Measurements from ENCODE around the gene BCL7B. TPM values are rescaled to one million over a fixed set of nuclear protein-coding genes. Genes with fewer than 3 reads are reported as not detected.

BCL7B gene
- total and polyA plus RNA-seq, 10 of the 15 experiments (the other 5 are each of a cell fraction or from before 2014, with no cell fraction given) = 10.9 to 61.8 (median 50.2) TPM

DNA sequence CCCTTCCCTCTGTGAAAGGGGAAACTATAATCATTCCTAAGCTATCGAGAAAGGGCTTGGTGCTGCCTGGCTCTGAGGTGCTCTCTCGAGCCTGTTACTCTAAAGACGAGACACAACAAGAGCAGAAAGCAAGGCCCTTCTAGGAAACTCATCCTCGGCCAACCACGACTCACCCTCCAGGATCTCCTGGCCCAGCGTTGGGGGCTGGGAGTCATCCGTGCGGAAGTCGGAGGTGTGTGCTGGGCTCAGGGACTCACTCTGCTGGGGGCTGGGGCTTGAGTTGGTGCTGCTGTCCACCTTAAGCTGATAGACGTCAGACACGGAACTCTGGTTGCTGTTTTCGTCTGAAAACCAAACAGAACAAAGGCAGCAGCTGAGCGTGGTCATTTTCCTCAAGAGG lies 17.8 kb downstream of the BCL7B start:
- peaks cover 28 to 32% of the 10 kb centered on the region in 2 experiments for H3K36me3 ChIP-seq (ENCODE audit: control insufficient read depth in 2 of 2, insufficient read depth in 2 of 2, low read length in 1 of 2)
- no peaks in the 10 kb centered on the region for H3K9me3 ChIP-seq (replicated peaks; ENCODE audit: control insufficient read depth, insufficient read depth, low read length)
- ChIA-PET SMC1A (ENCODE audit: uncharacterized antibody, unreplicated experiment) (interaction anchor here (1.3 kb wide), 1 partner anchor 26 kb away, joined by 3 read pairs; no protein-coding TSS in a partner anchor), RAD21 (ENCODE audit: unreplicated experiment) (no interaction called here), CTCF (no interaction called here), POLR2A (interaction anchor here (0.7 to 1.7 kb wide), 2 partner anchors 17 to 19 kb away, joined by 3 to 5 read pairs; partner anchors contain the start of gene BAZ1B)
- DNase-seq (ENCODE audit: low read depth, low spot score) (no peak), ATAC-seq (no peak), FAIRE-seq (no peak)
- in situ Hi-C loops (cut with MboI) (no loop called here), intact Hi-C loops (cut with micrococcal nuclease; ENCODE audit: unreplicated experiment) (no loop called here)
- no peaks in the 10 kb centered on the region for H4K20me1 ChIP-seq (ENCODE audit: control insufficient read depth, insufficient read depth)
- no peak overlapping the region for H3K4me2 ChIP-seq (ENCODE audit: control insufficient read depth, insufficient read depth)
- 92% methylated on average over 13 of the region's 13 CpGs for WGBS (ENCODE audit: insufficient coverage, insufficient replicate concordance, low lambda C conversion rate, missing lambda C conversion rate)
- no peak overlapping the region for H3K9ac ChIP-seq (ENCODE audit: control insufficient read depth, insufficient read depth, low read length)
- no peak overlapping the region for H2AFZ ChIP-seq (ENCODE audit: control insufficient read depth, low read depth, low read length)
- H3K4me1 ChIP-seq (ENCODE audit: control insufficient read depth, insufficient read depth, low read length) = no peaks in the 10 kb centered on the region; the same call in 1 of the 2 replicates
- BruUV-seq (replicated peaks) = no TSS peak
- H3K27me3 ChIP-seq (replicated peaks in 1 of 2; ENCODE audit: control insufficient read depth in 2 of 2, insufficient read depth in 2 of 2, low read length in 1 of 2) = no peaks in the 10 kb centered on the region
- no peaks in the 10 kb centered on the region; the same call in 1 of the 2 replicates for H3K79me2 ChIP-seq (ENCODE audit: control insufficient read depth, insufficient read depth, low read length)
- H3K27ac ChIP-seq (ENCODE audit: control insufficient read depth, insufficient read depth) = no peak overlapping the region
- no peak overlapping the region for H3K4me3 ChIP-seq
- TF ChIP-seq ETV6 (conservative IDR thresholded peaks at IDR 0.05 in 1 of 2, IDR thresholded peaks at IDR 0.05 in 1 of 2; ENCODE audit: borderline replicate concordance in 1 of 2, low read depth in 1 of 2) (no peak), ZNF687 (IDR thresholded peaks at IDR 0.05) (no peak), RCOR1 (conservative IDR thresholded peaks at IDR 0.05; ENCODE audit: low read depth, low read length) (no peak), ZBTB11 (CRISPR knock-in tag; IDR thresholded peaks at IDR 0.05) (no peak), PAX5 (IDR thresholded peaks at IDR 0.05; ENCODE audit: borderline replicate concordance, low read depth, low read length) (no peak), CHD2 (IDR thresholded peaks at IDR 0.05; ENCODE audit: borderline replicate concordance, low read depth, low read length) (no peak), JUND (IDR thresholded peaks at IDR 0.05; ENCODE audit: low read depth, low read length) (no peak), STAT3 (IDR thresholded peaks at IDR 0.05; ENCODE audit: low read depth, low read length) (no peak), HDAC2 (IDR thresholded peaks at IDR 0.05) (no peak), NFXL1 (IDR thresholded peaks at IDR 0.05; ENCODE audit: borderline replicate concordance) (no peak), STAT1 (conservative IDR thresholded peaks at IDR 0.05) (no peak)
- TF ChIP-seq, protein P1, sequence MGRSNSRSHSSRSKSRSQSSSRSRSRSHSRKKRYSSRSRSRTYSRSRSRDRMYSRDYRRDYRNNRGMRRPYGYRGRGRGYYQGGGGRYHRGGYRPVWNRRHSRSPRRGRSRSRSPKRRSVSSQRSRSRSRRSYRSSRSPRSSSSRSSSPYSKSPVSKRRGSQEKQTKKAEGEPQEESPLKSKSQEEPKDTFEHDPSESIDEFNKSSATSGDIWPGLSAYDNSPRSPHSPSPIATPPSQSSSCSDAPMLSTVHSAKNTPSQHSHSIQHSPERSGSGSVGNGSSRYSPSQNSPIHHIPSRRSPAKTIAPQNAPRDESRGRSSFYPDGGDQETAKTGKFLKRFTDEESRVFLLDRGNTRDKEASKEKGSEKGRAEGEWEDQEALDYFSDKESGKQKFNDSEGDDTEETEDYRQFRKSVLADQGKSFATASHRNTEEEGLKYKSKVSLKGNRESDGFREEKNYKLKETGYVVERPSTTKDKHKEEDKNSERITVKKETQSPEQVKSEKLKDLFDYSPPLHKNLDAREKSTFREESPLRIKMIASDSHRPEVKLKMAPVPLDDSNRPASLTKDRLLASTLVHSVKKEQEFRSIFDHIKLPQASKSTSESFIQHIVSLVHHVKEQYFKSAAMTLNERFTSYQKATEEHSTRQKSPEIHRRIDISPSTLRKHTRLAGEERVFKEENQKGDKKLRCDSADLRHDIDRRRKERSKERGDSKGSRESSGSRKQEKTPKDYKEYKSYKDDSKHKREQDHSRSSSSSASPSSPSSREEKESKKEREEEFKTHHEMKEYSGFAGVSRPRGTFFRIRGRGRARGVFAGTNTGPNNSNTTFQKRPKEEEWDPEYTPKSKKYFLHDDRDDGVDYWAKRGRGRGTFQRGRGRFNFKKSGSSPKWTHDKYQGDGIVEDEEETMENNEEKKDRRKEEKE (IDR thresholded peaks at IDR 0.05) = no peak
- TF ChIP-seq, protein P2, sequence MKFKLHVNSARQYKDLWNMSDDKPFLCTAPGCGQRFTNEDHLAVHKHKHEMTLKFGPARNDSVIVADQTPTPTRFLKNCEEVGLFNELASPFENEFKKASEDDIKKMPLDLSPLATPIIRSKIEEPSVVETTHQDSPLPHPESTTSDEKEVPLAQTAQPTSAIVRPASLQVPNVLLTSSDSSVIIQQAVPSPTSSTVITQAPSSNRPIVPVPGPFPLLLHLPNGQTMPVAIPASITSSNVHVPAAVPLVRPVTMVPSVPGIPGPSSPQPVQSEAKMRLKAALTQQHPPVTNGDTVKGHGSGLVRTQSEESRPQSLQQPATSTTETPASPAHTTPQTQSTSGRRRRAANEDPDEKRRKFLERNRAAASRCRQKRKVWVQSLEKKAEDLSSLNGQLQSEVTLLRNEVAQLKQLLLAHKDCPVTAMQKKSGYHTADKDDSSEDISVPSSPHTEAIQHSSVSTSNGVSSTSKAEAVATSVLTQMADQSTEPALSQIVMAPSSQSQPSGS (IDR thresholded peaks at IDR 0.05; ENCODE audit: low read length) = no peak
